Mesothelial cell of epicardium (in vitro differentiated cells): ENCODE measurements around the gene ANP32E. TPM values are rescaled to one million over a fixed set of nuclear protein-coding genes. Genes with fewer than 3 reads are reported as not detected.
A peak's percentile ranks its signal among the peaks of the same experiment; 100 is the strongest.
"Not testable (repeated sequence)": the region's sequence is repeated elsewhere in the genome, so short reads cannot be mapped to it uniquely, and the experiment has no call there.

Experiments used
- DNase-seq, 2 experiments: peaks; one replicate each; pipeline ENCODE4 v3.0.0; 2021; ENCODE audit warnings: low spot score in 2 of 2; ENCODE audit not compliant: unreplicated experiment in 2 of 2
- H3K27ac Mint-ChIP-seq: 2 replicates; pipeline ENCODE4 v1.8.0; 2021; ENCODE audit warnings: mixed read lengths
- H3K27me3 Mint-ChIP-seq: 2 replicates; pipeline ENCODE4 v1.8.0; 2021; ENCODE audit warnings: low read depth, mixed read lengths
- H3K36me3 Mint-ChIP-seq: 2 replicates; pipeline ENCODE4 v1.8.0; 2021; ENCODE audit warnings: mixed read lengths
- H3K4me1 Mint-ChIP-seq: 2 replicates; pipeline ENCODE4 v1.8.0; 2021; ENCODE audit warnings: mixed read lengths
- H3K4me3 Mint-ChIP-seq: 2 replicates; pipeline ENCODE4 v1.8.0; 2021; ENCODE audit warnings: mild to moderate bottlenecking, moderate library complexity, mixed read lengths
- H3K9me3 Mint-ChIP-seq: 2 replicates; pipeline ENCODE4 v1.8.0; 2021; ENCODE audit warnings: mixed read lengths
- CTCF ChIP-seq: fragments of 200-600 bp; sonication (generic); IDR thresholded peaks from one replicate; pipeline ENCODE4 v1.5.0; 2021; ENCODE audit warnings: antibody characterized with exemption; ENCODE audit not compliant: unreplicated experiment
- total RNA-seq: library from RNA; stranded (reverse); gene quantifications from 3 replicates; pipeline ENCODE4 v1.2.1, GENCODE V29; 2021

Gene ANP32E
- total RNA-seq, 1 donor from 2014 or later: 56.6 TPM

DNA sequence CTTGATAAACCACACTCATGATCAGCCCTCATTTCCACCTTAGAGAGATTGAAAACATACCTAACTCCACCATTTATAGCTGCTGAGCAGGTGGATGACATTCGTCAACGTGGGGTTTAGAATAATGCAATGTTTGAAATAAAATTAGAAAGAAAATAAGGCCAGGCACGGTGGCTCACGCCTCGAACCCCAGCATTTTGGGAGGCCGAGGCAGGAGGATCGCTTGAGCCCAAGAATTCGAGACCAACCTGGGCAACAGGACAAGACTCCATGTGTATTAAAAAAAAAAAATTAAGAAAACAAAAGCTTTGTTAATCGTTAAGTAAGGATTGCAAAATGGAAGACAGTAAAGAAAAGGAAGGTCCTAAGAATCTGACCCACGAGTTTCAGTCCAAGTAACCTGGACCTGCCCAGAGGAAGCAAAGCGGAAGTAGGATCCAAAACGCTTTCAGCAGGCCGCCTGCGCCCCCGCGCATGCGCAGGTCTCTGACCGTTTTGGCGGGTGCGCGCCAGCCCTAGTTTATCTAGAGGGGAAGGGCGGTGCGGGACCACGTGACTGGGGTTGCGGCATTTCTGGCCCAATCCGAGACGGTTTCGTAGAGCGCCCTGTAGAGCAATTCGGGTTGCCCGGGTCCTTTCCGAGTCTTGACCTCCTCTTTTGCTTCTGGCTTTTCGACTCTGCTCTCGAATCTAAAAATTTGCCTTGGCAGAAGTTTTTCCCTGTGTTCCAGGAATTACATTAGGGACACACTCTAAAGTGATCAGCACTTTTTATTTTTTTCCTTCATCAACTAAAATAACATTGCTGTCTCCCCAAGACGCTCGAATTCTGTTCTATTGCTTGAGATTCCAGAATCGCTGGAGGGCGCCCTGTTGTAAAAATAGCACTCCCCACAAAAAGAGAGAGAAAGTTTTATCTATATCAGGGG, 22.5 kb downstream of the ANP32E start:
- H3K4me3 Mint-ChIP-seq: peak overlapping the region; percentile 77

DNA sequence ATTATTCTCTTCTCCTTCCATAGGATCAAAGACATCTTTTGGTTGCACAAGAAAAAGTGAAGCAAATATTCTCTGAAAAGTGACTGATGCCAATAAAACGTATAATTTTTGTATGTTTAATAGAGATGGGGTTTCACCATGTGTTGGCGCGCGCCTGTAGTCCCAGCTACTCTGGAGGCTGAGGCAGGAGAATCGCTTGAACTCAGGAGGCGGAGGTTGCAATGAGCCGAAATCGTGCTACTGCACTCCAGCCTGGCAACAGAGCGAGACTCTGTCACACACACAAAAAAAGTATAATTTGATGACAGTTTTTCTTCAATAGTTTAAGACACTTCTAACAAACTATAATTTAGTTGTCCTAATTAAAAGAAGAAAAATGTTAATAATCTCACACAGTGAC, 23.8 kb downstream of the ANP32E start:
- Mint-ChIP-seq H3K27me3 (no peaks in the 10 kb centered on the region), H3K4me3 (no peak overlapping the region), H3K27ac (no peak overlapping the region), H3K4me1 (peaks cover 11% of the 10 kb centered on the region), H3K9me3 (no peaks in the 10 kb centered on the region), H3K36me3 (no peaks in the 10 kb centered on the region)
- DNase-seq: no peak
- no peak for TF ChIP-seq CTCF

More for the DNA sequence above, 22.5 kb downstream of the ANP32E start:
- Mint-ChIP-seq H3K4me1 (peaks cover 11% of the 10 kb centered on the region), H3K36me3 (peaks cover under 1% of the 10 kb centered on the region), H3K27me3 (no peaks in the 10 kb centered on the region), H3K27ac (peak overlapping the region; percentile 93), H3K9me3 (no peaks in the 10 kb centered on the region)
- TF ChIP-seq CTCF: no peak
- peak; percentile 83 to 85 for DNase-seq

DNA sequence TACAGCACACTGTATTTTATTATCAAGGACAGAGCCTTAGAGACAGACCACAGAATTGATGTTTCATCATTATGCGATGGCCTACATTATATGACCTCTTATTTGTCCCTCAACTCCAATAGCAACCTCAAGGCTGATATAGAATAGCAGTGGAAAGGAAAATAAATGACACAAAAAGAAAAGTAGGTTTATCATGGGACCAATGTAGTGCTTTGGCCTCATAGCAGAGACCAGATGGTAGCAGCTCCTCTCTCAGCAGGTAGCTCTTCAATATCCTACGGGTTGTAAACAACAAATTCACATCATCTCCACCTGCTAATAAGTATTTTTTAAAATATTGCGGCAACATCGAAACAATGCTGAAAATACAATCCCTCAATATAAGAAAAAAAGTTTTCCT, 25.2 kb downstream of the ANP32E start:
- H3K36me3 Mint-ChIP-seq: no peaks in the 10 kb centered on the region
- peaks cover 11% of the 10 kb centered on the region for H3K4me1 Mint-ChIP-seq
- no peak for DNase-seq
- H3K27me3 Mint-ChIP-seq: no peaks in the 10 kb centered on the region
- no peak overlapping the region for H3K27ac Mint-ChIP-seq
- H3K4me3 Mint-ChIP-seq: no peak overlapping the region
- no peaks in the 10 kb centered on the region for H3K9me3 Mint-ChIP-seq
- no peak for TF ChIP-seq CTCF

DNA sequence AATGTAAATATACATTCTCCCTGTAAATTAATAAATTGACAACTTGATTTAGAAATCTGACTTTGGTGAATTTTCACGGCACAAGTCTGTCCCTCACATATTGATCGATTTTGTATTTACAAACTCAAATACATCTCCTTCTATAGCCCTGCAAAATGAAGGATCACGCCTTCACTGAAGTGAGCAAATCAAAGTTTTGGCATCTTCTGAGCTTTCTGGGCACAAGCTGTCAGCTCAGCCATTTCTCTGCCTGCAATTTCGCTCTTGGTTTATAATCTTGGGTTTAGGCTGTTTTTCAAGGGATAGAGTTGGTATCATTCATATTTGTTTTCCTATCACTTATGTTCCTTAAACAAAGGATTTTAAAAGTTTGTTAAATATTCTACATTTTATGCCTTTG, 25.8 kb downstream of the ANP32E start:
- Mint-ChIP-seq H3K36me3 (no peaks in the 10 kb centered on the region), H3K4me3 (no peak overlapping the region), H3K4me1 (peaks cover 11% of the 10 kb centered on the region), H3K9me3 (no peaks in the 10 kb centered on the region), H3K27me3 (no peaks in the 10 kb centered on the region), H3K27ac (no peak overlapping the region)
- no peak for TF ChIP-seq CTCF
- DNase-seq: no peak

DNA sequence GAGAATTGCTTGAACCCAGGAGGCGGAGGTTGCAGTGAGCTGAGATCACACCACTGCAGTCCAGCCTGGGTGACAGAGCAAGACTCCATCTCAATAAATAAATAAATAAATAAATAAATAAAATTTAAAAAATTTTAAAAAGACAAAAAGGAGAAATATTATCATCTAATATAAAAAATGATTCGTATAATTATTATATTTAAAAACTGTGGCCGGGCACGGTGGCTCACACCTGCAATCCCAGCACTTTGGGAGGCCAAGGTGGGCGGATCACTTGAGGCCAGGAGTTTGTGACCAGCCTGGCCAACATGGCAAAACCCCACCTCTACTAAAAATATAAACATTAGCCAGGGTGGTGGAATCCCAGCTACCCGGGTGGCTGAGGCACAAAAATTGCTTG, 27.5 kb downstream of the ANP32E start:
- not testable (repeated sequence) for H3K4me1 Mint-ChIP-seq, H3K27ac Mint-ChIP-seq, H3K4me3 Mint-ChIP-seq

GRCh38 chr1:150207281-150207971, 28.5 kb downstream of the ANP32E start:
- Mint-ChIP-seq H3K4me1 (no peaks in the 10 kb centered on the region), H3K4me3 (no peak overlapping the region), H3K36me3 (no peaks in the 10 kb centered on the region), H3K9me3 (no peaks in the 10 kb centered on the region), H3K27me3 (no peaks in the 10 kb centered on the region), H3K27ac (no peak overlapping the region)
- no peak for DNase-seq
- no peak for TF ChIP-seq CTCF

More for the DNA sequence above, 27.5 kb downstream of the ANP32E start:
- not testable (repeated sequence) for H3K9me3 Mint-ChIP-seq, DNase-seq, H3K36me3 Mint-ChIP-seq, H3K27me3 Mint-ChIP-seq
